AG08396 (cell line): ENCODE results near the gene MYO5B.

Experiments used
- DNase-seq: peaks from one replicate; pipeline ENCODE4 v3.0.0; 2012; ENCODE audit warnings: low spot score, mixed read lengths

The MYO5B gene

GRCh38 chr18:50069422-50069821 lies 125.5 kb downstream of the MYO5B start:
- DNase-seq, result no peak

DNA sequence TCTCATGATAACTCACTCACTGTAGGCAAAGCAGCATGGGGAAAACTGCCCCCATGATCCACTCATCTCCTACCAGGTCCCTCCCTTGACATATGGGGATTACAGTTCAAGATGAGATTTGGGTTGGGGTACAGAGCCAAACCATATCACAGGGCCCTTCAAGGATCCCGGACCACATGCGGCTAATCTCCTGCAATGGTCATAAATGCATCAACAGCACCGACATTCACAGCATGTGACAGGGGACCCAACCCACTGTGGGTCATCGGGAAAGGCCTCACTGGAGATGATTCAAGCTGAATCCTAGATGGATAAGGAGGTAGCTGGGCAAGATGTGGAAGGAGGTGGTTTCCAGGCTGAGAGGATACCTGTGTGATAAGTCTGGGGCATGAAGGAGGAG lies 129.4 kb downstream of the MYO5B start:
- no peak for DNase-seq

GRCh38 chr18:50065039-50065438 lies 129.9 kb downstream of the MYO5B start:
- no peak for DNase-seq

DNA sequence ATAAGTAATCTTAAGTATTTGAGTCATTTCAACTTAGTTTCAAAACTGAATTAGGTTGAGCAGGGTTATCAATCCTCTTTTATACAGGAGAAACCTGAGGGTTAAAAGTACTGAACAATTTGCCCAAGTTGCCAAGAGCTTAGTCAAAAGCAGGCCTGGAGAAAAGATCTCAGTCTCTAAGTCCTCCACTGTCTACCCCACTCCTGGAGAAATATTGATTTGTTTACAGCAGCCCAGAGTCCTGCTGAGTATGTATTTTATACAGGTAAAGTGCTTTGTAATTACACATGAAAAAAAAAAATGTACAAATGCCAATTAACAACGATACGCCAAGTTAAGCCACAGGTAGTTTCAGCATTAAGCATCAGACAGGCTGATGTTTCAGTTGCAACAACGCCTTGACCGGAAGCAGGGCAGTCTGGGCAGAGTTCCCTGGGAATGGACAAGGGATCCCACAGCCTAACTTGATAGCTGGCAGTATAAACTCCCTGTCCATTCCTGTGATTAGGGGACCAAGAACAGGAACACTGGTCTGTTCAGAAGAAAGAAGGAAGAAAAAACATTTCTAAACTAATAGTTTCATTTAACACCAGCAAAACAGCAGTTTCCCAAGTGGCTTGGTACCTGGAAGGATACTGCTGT lies 132.9 kb downstream of the MYO5B start:
- no peak for DNase-seq

GRCh38 chr18:50060822-50061221 lies 134.1 kb downstream of the MYO5B start:
- DNase-seq, result no peak

- no peak for DNase-seq
Measured at GRCh38 chr18:50058731-50059130, 136.2 kb downstream of the MYO5B start.

- DNase-seq, result no peak
Measured at GRCh38 chr18:50057009-50057408, 137.9 kb downstream of the MYO5B start.

DNA sequence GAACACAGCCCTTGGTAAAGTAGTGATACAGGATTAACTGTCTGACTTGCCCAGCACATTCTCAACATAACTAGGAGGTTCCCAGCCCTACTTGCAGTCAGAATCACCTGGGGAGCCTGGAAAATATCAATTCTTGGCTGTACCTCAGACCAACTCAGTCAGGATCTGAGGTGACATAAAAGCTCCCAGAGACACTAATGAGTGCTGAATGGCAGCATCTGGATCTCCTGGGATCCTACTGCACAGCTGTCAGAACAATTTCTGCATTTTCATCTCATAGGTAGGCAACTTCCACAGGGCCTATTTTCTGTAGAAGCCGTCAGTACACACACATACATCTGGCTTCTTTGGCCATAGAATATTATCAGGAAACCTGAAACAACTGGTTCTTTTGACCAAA lies 138.8 kb downstream of the MYO5B start:
- DNase-seq, result no peak

DNA sequence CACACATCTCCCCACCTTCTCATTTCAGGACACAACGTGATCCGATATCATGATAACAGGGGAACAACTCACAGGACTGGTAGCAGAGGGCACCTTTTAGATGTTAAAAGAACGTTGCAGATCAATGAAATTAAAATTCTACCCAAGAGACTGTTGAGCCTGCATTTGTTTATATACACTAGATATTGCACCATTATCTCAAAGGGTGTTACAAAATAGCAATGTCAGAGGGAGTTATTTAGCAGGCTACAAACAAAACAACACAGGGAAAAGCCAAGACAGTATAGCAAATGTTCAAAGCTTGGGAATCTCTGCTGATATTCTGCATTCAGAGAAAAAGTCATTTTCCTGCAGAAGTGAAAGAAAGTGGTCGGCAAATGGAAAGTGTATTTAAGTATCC lies 139.5 kb downstream of the MYO5B start:
- DNase-seq, result no peak

- DNase-seq, result no peak
Measured at GRCh38 chr18:50053111-50053510, 141.8 kb downstream of the MYO5B start.

DNA sequence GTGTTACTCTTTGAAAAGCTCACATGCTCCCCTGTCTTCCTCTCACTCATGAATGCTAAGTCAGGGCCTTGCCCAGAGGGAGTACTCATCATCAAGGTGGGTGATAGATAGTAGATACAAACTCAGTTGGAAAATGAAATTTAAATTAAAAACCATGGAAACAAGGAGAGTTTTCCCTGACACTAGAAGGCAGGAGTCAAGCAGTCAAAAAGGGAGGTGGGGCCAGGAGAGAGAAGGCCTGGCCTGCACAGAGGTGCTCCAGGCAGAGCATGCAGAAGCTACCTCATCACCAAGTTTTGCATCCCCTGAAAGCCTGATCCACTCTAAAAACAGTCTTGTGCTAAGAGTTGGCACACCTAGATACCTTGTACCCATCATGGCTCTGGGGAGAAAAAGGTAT lies 143.7 kb downstream of the MYO5B start:
- DNase-seq, result peak; percentile 18

- no peak for DNase-seq
Measured at GRCh38 chr18:50045126-50045525, 149.8 kb downstream of the MYO5B start.

- DNase-seq, result no peak
Measured at GRCh38 chr18:50044402-50044801, 150.5 kb downstream of the MYO5B start.

DNA sequence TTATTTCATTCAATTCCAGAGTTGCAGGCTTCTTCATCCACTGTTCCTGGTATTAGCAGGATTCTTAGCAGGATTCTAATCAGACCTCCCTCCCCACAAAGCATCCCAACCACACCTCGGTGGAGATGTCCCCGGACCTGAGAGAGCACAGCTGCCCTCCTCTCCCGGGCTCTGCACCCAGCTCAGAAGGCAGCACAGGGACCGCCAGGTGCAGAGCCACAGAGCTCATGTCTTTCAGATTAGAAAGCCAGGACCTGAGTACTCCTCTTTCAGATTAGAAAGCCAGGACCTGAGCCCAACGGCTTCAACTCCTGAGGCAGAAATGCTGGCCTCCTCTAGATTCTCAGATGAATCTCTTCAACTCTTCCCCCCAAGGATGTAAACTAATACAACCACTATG lies 152.3 kb downstream of the MYO5B start:
- DNase-seq, result no peak

GRCh38 chr18:50039746-50040145 lies 155.2 kb downstream of the MYO5B start:
- DNase-seq, result no peak

GRCh38 chr18:50038448-50038847 lies 156.5 kb downstream of the MYO5B start:
- no peak for DNase-seq

DNA sequence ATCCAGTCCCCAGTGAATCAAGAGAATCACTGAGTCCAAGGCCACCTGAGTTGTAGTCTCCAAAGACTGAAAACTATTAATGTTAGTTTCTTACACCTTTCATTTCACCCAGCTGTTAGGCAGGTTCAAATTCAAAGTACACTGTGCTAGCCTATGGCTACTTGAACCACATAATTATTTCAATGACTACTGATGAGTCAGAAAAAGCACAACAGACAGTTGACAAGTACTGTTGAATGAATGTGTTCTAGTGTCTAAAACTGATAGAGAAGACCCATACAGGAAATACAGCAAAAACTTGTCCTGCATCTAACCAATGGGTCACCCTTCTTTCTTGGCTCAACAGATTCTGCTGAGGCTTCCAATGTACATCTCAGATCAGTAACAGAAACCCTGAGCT lies 160.9 kb downstream of the MYO5B start:
- DNase-seq, result no peak

DNA sequence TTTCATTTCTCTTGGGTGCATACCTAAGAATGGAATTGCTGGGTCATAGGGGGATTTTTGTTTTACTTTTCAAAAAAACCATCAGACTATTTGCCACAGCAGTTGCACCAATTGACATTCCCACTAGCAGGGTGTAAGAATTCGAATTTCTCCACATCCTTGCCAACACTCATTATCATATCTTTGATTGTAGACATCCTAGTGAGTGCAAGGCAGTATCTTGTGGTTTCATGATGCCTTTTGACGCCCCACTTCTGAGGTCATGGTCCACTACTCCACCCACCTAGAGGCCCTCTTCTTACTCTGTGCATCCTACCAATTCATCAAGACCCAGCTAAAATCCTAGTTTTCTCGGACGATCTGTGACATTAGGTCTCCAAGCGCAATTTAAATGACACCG lies 161.9 kb downstream of the MYO5B start:
- no peak for DNase-seq

- DNase-seq, result no peak
Measured at GRCh38 chr18:50030146-50030545, 164.8 kb downstream of the MYO5B start.

- DNase-seq, result no peak
Measured at GRCh38 chr18:50027996-50028395, 167.0 kb downstream of the MYO5B start.

DNA sequence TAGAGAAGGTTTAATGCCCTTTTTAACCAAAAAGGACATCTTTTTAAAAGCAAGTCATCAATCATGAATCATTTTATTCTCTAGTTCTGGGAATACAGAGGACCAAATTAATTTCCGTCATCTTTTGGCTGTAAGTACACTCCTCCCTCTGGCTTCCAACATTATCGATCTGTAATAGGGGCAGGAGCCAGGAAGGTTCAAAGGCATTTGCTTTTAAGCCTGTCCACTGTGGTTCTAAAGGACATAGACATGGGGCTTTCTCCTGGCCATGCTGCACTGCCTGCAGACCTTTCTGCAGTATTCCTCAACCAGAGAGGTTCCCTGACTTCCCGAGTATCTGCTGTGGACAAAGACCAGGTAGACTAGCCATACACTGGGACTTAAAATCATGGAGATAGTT lies 170.5 kb downstream of the MYO5B start:
- DNase-seq, result no peak

- DNase-seq, result no peak
Measured at GRCh38 chr18:50022985-50023384, 172.0 kb downstream of the MYO5B start.

DNA sequence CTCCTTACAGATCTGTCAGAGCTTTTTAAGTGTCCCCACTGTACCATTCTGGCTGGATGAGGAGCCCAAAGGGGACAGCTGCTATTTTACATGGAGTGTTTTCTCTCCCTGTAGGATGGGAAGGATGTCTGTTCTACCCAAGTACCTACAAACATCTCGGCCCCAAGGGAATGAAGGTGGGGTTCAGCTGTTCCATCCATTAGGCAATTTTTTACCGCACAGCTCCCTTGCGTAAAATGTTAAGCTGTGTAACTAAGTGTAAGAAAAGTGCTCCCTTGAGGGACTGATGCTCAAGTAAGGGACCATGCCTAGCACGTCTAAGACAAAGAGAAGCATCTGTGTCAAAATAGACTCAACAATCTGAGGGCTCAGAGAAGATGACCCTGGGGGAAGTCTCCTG lies 180.3 kb downstream of the MYO5B start:
- DNase-seq, result no peak

DNA sequence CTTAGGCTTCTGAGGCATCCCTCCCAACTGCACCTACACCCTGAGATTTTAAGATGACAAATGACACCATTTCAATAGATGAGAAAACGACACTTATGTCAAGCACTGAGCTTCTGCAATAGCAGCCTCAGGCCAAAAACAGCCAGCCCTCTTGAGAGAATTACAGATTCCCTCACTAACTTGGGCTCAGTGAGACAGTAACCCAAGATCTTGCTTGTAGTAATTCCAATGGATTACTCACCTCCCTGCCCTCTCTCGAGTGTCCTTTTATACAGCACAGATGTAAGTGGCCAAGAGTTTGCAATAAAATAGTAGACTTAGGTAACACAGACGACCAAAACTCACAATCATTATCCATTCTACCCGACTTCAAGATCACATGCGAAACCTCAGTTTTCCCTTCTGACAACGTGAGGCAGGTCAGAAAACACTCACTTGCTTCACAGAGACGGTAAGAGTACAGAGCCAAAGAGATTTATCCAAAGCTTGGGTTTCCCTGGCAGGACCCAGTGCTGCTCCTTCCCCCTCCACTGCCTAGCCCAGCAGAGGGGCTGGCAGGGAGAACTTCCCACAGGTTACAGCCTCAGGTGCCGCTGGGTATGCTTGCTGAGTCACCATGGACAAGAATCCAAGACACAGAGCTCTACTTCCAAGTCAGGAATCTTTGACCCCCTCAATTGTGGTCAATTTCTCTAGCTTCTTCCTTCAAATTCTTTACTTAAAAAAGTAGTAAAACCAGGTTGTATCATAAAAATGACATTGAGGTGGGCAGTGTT lies 181.4 kb downstream of the MYO5B start:
- peak; percentile 16 for DNase-seq
